Testis (tissue), 3 donors: ENCODE data around the gene GRIK4. TPM values are rescaled to one million over a fixed set of nuclear protein-coding genes. Genes with fewer than 3 reads are reported as not detected.

Experiments
- DNase-seq: peaks from one replicate; pipeline ENCODE4 v3.0.0-alpha.2; 2019
- H3K27ac ChIP-seq, 2 donors: fragments of 200-600 bp; sonication (generic); one replicate each; pipeline ENCODE4 v1.5.1; 2019
- H3K27me3 ChIP-seq: fragments of 200-600 bp; sonication (generic); one replicate; pipeline ENCODE4 v1.5.1; 2019
- H3K36me3 ChIP-seq: fragments of 200-600 bp; sonication (generic); one replicate; pipeline ENCODE4 v1.5.1; 2017; ENCODE audit warnings: low read depth; ENCODE audit errors: missing control alignments
- H3K4me1 ChIP-seq: fragments of 200-600 bp; sonication (generic); one replicate; pipeline ENCODE4 v1.5.1; 2019
- H3K4me3 ChIP-seq, 2 donors: fragments of 200-600 bp; sonication (generic); one replicate each; pipeline ENCODE4 v1.5.1; 2017 to 2019
- H3K9me3 ChIP-seq: fragments of 200-600 bp; sonication (generic); one replicate; pipeline ENCODE4 v1.5.1; 2017
- CTCF ChIP-seq, 3 experiments: fragments of 450-650 bp in 2 of 3; fragments of 200-600 bp in 1 of 3; sonication (generic) in 1 of 3; IDR thresholded peaks; one replicate each; pipeline ENCODE4 v1.5.1; 2016 to 2019; ENCODE audit warnings: antibody characterized with exemption in 3 of 3, mild to moderate bottlenecking in 2 of 3, moderate library complexity in 1 of 3
- POLR2A ChIP-seq: fragments of 450-650 bp; IDR thresholded peaks from one replicate; pipeline ENCODE4 v1.6.1; 2017; ENCODE audit warnings: antibody characterized with exemption, mild to moderate bottlenecking, moderate library complexity
- WGBS, 2 donors: methylation state at CpG; one replicate each; pipeline ENCODE4 v1.1.5; 2018; 5-methylcytosine and 5-hydroxymethylcytosine counted together
- intact Hi-C: fragments of 100-400 bp; cut with DNase I; formaldehyde crosslinking; loops from one replicate; pipeline ENCODE4 v1.15.1; 2023; ENCODE audit warnings: low total_unique reads
- polyA plus RNA-seq: library from polyadenylated mRNA; stranded (reverse); fragments of 350-450 nt; fragmentation: Illumina TruSeq; extraction: RNeasy Lipid Tissue Mini Kit (QIAGEN cat#74804); gene quantifications from one replicate; pipeline ENCODE4 v1.2.3, GENCODE V29; 2014; ENCODE audit warnings: low read depth, low replicate concordance; ENCODE audit not compliant: insufficient read depth
- total RNA-seq, 2 donors: library from RNA; depleted of rRNA; stranded (reverse); fragments of >200 nt; gene quantifications; one replicate each; pipeline ENCODE4 v1.2.3, GENCODE V29; 2016

GRIK4 gene
- total and polyA plus RNA-seq, 3 donors from 2014 or later = 2.6 to 3.0 (median 2.6) TPM

DNA sequence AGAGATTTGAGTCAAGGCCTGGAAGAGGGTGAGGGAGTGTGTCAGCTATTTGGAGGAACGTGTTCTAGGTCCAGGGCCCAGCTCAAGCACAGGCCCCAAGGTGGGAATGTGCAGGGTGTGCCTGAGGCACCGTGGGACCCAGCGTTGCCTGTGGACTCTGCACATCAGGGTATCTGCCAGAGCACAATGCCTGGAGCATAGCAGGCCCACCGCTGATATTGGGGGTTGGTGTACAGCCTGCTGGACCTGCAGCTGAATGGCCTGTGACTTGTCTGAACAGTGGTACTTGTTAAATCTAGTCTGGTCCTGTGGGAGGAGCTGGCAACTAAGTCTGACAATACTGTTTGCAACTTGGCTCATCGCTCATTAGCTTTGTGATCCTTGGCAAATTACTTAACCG, 131.7 kb downstream of the GRIK4 start:
- Histone ChIP-seq H3K27me3 (no peaks in the 10 kb centered on the region), H3K4me1 (no peaks in the 10 kb centered on the region), H3K36me3 (no peaks in the 10 kb centered on the region), H3K27ac (no peak overlapping the region), H3K4me3 (no peak overlapping the region), H3K9me3 (no peaks in the 10 kb centered on the region)
- DNase-seq = no peak
- TF ChIP-seq POLR2A = no peak
- TF ChIP-seq CTCF (IDR thresholded peaks at IDR 0.05) = no peak
- intact Hi-C loops = no loop called here
- WGBS, 2 donors = 85 to 88% methylated on average over 4 to 6 of the region's 6 CpGs

GRCh38 chr11:120645639-120646038, 134.1 kb downstream of the GRIK4 start:
- TF ChIP-seq POLR2A = no peak
- TF ChIP-seq CTCF (IDR thresholded peaks at IDR 0.05) = no peak
- no peaks in the 10 kb centered on the region for H3K27me3 ChIP-seq

DNA sequence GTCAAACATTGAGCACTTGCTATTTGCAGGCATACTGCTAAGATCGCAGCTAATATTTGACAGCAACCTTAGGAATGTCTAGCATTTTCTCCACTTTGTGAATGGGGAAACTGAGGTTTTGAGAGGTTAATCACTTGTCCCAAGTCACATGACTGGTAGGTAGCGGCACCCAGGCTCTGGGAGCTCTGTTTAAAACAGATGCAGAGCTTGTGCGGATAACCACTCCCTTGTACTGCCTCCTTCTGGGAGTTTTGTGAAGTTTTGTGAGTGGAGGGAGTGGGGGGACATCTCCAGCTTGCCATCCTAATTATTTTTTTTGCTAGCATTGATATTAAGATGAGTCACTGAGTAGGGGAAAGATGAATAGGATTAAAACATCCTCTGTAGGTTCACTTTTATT, 134.7 kb downstream of the GRIK4 start:
- WGBS, 2 donors = 84 to 85% methylated on average over 3 of the region's 3 CpGs
- H3K27ac ChIP-seq = no peak overlapping the region
- intact Hi-C loops = no loop called here
- H3K9me3 ChIP-seq = no peaks in the 10 kb centered on the region
- no peaks in the 10 kb centered on the region for H3K27me3 ChIP-seq
- no peak overlapping the region for H3K4me3 ChIP-seq
- no peak for TF ChIP-seq CTCF (IDR thresholded peaks at IDR 0.05)
- no peak for TF ChIP-seq POLR2A
- H3K36me3 ChIP-seq = no peaks in the 10 kb centered on the region
- no peaks in the 10 kb centered on the region for H3K4me1 ChIP-seq
- DNase-seq = no peak

More at GRCh38 chr11:120645639-120646038, 134.1 kb downstream of the GRIK4 start:
- intact Hi-C loops = no loop called here
- Histone ChIP-seq H3K4me3 (no peak overlapping the region), H3K27ac (no peak overlapping the region), H3K36me3 (no peaks in the 10 kb centered on the region), H3K9me3 (no peaks in the 10 kb centered on the region), H3K4me1 (no peaks in the 10 kb centered on the region)
- no peak for DNase-seq
- 64 to 67% methylated on average over 11 to 12 of the region's 12 CpGs for WGBS, 2 donors

DNA sequence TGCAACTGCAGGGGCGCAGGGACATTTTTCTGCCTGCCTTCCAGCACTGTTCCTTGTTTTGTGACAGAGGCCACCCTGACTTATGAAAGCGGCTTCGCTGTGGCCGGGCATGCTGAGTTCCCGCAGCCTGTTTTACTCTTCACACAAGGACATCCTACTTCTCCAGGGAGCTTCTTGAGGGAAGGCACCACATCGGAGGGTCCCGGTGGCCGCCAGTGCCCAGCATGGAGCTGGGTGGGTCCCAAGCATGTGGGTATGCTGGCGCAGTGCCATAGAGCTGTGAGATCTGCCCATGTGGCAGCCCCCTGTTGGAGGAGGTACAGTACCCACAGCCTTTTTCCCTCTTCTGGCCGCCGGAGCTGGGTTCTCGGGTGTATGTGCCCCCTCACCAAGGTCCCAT, 136.1 kb downstream of the GRIK4 start:
- no peak for DNase-seq
- Histone ChIP-seq H3K27me3 (no peaks in the 10 kb centered on the region), H3K36me3 (no peaks in the 10 kb centered on the region), H3K4me1 (no peaks in the 10 kb centered on the region), H3K9me3 (no peaks in the 10 kb centered on the region), H3K4me3 (no peak overlapping the region), H3K27ac (no peak overlapping the region)
- WGBS, 2 donors = 86% methylated on average over 12 of the region's 12 CpGs; no CpG with 5 or more reads in 1 of the 2 donors
- TF ChIP-seq CTCF (IDR thresholded peaks at IDR 0.05) (no peak), POLR2A (no peak)
- intact Hi-C loops = no loop called here

- H3K27me3 ChIP-seq = no peaks in the 10 kb centered on the region
- no peaks in the 10 kb centered on the region for H3K4me1 ChIP-seq
- no peaks in the 10 kb centered on the region for H3K9me3 ChIP-seq
- no peaks in the 10 kb centered on the region for H3K36me3 ChIP-seq
- DNase-seq = no peak
- WGBS, 2 donors = 87 to 100% methylated on average over 2 to 6 of the region's 6 CpGs
- H3K4me3 ChIP-seq = no peak overlapping the region
- TF ChIP-seq CTCF (IDR thresholded peaks at IDR 0.05) = no peak
- no peak overlapping the region for H3K27ac ChIP-seq
- intact Hi-C loops = no loop called here
These were observed 137.2 kb downstream of the GRIK4 start for GRCh38 chr11:120648771-120649170.
